OCI-LY7 (cell line): ENCODE results near the gene KIF4B. TPM values are rescaled to one million over a fixed set of nuclear protein-coding genes. Genes with fewer than 3 reads are reported as not detected.
"Not testable (repeated sequence)": the region's sequence is repeated elsewhere in the genome, so short reads cannot be mapped to it uniquely, and the experiment has no call there.

Source experiments
- BruUV-seq: library from RNA; stranded (reverse); fragments of 400-500 nt; replicated peaks from 2 replicates; lab custom pipeline; 2021; lab: Mats Ljungman, UMichigan
- CTCF ChIA-PET: fragments of 300-600 bp; sonication (Branson Sonifier 250); formaldehyde crosslinking; loops from one replicate; lab custom pipeline; 2022; ENCODE audit warnings: antibody characterized with exemption; ENCODE audit not compliant: unreplicated experiment; lab: Charles Lee
- POLR2A ChIA-PET: fragments of 300-600 bp; sonication (Branson Sonifier 250); formaldehyde crosslinking; loops from one replicate; lab custom pipeline; 2022; ENCODE audit warnings: antibody characterized with exemption; lab: Charles Lee
- DNase-seq: peaks from one replicate; pipeline ENCODE4 v3.0.0-alpha.2; 2015; ENCODE audit warnings: low spot score
- H2AFZ ChIP-seq: fragments of 200-600 bp; sonication (generic), shearing (Covaris generic); 2 replicates; pipeline ENCODE4 v1.6.1; 2014; ENCODE audit warnings: mild to moderate bottlenecking, antibody characterized with exemption, low read length, moderate library complexity
- H3K27ac ChIP-seq: fragments of 200-600 bp; sonication (generic); 2 replicates; pipeline ENCODE4 v1.5.1; 2014; ENCODE audit warnings: mixed run types, low read depth, mild to moderate bottlenecking, moderate library complexity, low read length, inconsistent platforms; ENCODE audit not compliant: poor library complexity, severe bottlenecking
- H3K36me3 ChIP-seq: fragments of 200-600 bp; sonication (generic); 2 replicates; pipeline ENCODE4 v1.6.1; 2014; ENCODE audit warnings: mild to moderate bottlenecking, antibody characterized with exemption, low read length, moderate library complexity, mixed read lengths; ENCODE audit not compliant: insufficient read depth
- H3K4me1 ChIP-seq: fragments of 200-600 bp; sonication (generic); 2 replicates; pipeline ENCODE4 v1.5.1; 2014; ENCODE audit warnings: mild to moderate bottlenecking, low read length; ENCODE audit not compliant: insufficient read depth, poor library complexity, severe bottlenecking
- H3K4me2 ChIP-seq: fragments of 200-600 bp; sonication (generic); 2 replicates; pipeline ENCODE4 v1.6.1; 2014; ENCODE audit warnings: mild to moderate bottlenecking, low read length
- H3K4me3 ChIP-seq: fragments of 200-600 bp; sonication (generic); 2 replicates; pipeline ENCODE4 v1.5.1; 2014; ENCODE audit warnings: mild to moderate bottlenecking, low read depth, low read length; ENCODE audit not compliant: poor library complexity, severe bottlenecking
- H3K79me2 ChIP-seq: fragments of 200-600 bp; sonication (generic); 2 replicates; pipeline ENCODE4 v1.6.1; 2016; ENCODE audit warnings: low read depth, mild to moderate bottlenecking, low read length, moderate library complexity, mixed read lengths; ENCODE audit not compliant: insufficient read depth
- H3K9me2 ChIP-seq: fragments of 200-600 bp; sonication (generic); 2 replicates; pipeline ENCODE4 v1.6.1; 2016; ENCODE audit warnings: mild to moderate bottlenecking, low read length, mixed read lengths; ENCODE audit not compliant: insufficient read depth
- H3K9me3 ChIP-seq: fragments of 200-600 bp; sonication (generic); 2 replicates; pipeline ENCODE4 v1.6.1; 2014; ENCODE audit warnings: mild to moderate bottlenecking, mixed run types, low read length, mixed read lengths
- H4K20me1 ChIP-seq: fragments of 200-600 bp; sonication (generic); 2 replicates; pipeline ENCODE4 v1.6.1; 2014; ENCODE audit warnings: mild to moderate bottlenecking, antibody characterized with exemption, low read length, moderate library complexity, mixed read lengths; ENCODE audit not compliant: insufficient read depth
- CTCF ChIP-seq: fragments of 200-600 bp; sonication (generic); conservative IDR thresholded peaks from 2 replicates; pipeline ENCODE4 v1.5.1; 2014; ENCODE audit warnings: mild to moderate bottlenecking, antibody characterized with exemption, low read length, moderate library complexity, mixed read lengths
- EZH2phosphoT487 ChIP-seq: fragments of 200-600 bp; sonication (generic); IDR thresholded peaks from 2 replicates; pipeline ENCODE4 v1.6.1; 2018; ENCODE audit warnings: low read depth, borderline replicate concordance, mild to moderate bottlenecking, mixed run types, antibody characterized with exemption, low read length, moderate library complexity, mixed read lengths
- intact Hi-C: fragments of 100-400 bp; cut with micrococcal nuclease; formaldehyde crosslinking; loops from one replicate; pipeline ENCODE4 v1.10.0; 2022; ENCODE audit not compliant: unreplicated experiment
- total RNA-seq, 2 experiments: library from RNA; depleted of rRNA in 1 of 2; stranded (reverse); fragments of >200 nt in 1 of 2; shearing (Covaris generic) in 1 of 2; gene quantifications; 2 replicates each; pipeline ENCODE4 v1.2.3, GENCODE V29; 2014 to 2022

Gene KIF4B
- total RNA-seq, 2 experiments from 2014 or later = not detected

GRCh38 chr5:154971501-154971900 lies 42.1 kb upstream of the KIF4B start:
- TSS peak; percentile 19 for BruUV-seq
- Histone ChIP-seq H3K4me3 (no peak overlapping the region), H3K4me2 (no peak overlapping the region), H4K20me1 (no peaks in the 10 kb centered on the region), H3K27ac (no peak overlapping the region), H3K36me3 (peaks cover 41% of the 10 kb centered on the region), H2AFZ (no peak overlapping the region), H3K79me2 (no peaks in the 10 kb centered on the region), H3K9me3 (no peaks in the 10 kb centered on the region), H3K9me2 (no peaks in the 10 kb centered on the region), H3K4me1 (no peaks in the 10 kb centered on the region)
- ChIA-PET CTCF (no interaction called here), POLR2A (interaction anchor here (1.2 kb wide), 1 partner anchor 10 kb away, joined by 3 read pairs; no protein-coding TSS in a partner anchor)
- intact Hi-C loops = no loop called here
- TF ChIP-seq EZH2phosphoT487 = no peak
- no peak for TF ChIP-seq CTCF
- no peak for DNase-seq

- TF ChIP-seq EZH2phosphoT487 (no peak), CTCF (peak; percentile 75)
- H3K79me2 ChIP-seq = no peaks in the 10 kb centered on the region
- no peaks in the 10 kb centered on the region for H4K20me1 ChIP-seq
- H3K9me3 ChIP-seq = no peaks in the 10 kb centered on the region
- no TSS peak for BruUV-seq
- POLR2A ChIA-PET = interaction anchor here (0.5 to 0.7 kb wide), 2 partner anchors 398 to 1263 kb away, joined by 3 to 5 read pairs; no protein-coding TSS in a partner anchor
- H3K27ac ChIP-seq = no peak overlapping the region
- DNase-seq = peak; percentile 25
- CTCF ChIA-PET = interaction anchor here (1.3 kb wide), 1 partner anchor 25 kb away, joined by 3 read pairs; no protein-coding TSS in a partner anchor
- no peak overlapping the region for H3K4me2 ChIP-seq
- no peaks in the 10 kb centered on the region for H3K4me1 ChIP-seq
- no peaks in the 10 kb centered on the region for H3K9me2 ChIP-seq
- no peak overlapping the region for H3K4me3 ChIP-seq
- H2AFZ ChIP-seq = no peak overlapping the region
- H3K36me3 ChIP-seq = peaks cover 30% of the 10 kb centered on the region
- intact Hi-C loops = no loop called here
These were observed 41.0 kb upstream of the KIF4B start for GRCh38 chr5:154972476-154973080.

DNA sequence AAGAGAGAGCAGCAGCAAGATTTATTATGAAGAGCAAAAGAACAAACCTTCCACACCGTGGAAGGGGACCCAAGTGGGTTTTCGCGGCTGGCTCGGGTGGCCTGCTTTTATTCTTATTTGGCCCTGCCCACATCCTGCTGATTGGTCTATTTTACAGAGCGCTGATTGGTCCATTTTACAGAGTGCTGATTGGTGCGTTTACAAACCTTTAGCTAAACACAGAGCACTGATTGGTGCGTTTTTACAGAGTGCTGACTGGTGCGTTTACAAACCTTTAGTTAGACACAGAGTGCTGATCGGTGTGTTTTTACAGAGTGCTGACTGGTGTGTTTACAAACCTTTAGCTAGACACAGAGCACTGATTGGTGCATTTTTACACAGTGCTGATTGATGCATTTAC lies 37.5 kb upstream of the KIF4B start:
- H3K4me2 ChIP-seq, H3K27ac ChIP-seq, intact Hi-C loops, H3K36me3 ChIP-seq, H3K4me1 ChIP-seq, CTCF ChIA-PET, DNase-seq, H3K79me2 ChIP-seq, BruUV-seq, H3K9me3 ChIP-seq, H2AFZ ChIP-seq, H3K9me2 ChIP-seq, H3K4me3 ChIP-seq, H4K20me1 ChIP-seq: not testable (repeated sequence)
- POLR2A ChIA-PET = interaction anchor here (0.8 kb wide), 1 partner anchor 64 kb away, joined by 3 read pairs; no protein-coding TSS in a partner anchor
